H1 (cell line): ENCODE results near the gene ZNF697. TPM values are rescaled to one million over a fixed set of nuclear protein-coding genes. Genes with fewer than 3 reads are reported as not detected.

ENCODE experiments used
- CTCF ChIA-PET: fragments of 300-600 bp; sonication (Branson Sonifier 250); formaldehyde crosslinking; loops from one replicate; lab custom pipeline; 2021; ENCODE audit not compliant: partially characterized antibody; lab: Charles Lee
- POLR2A ChIA-PET: fragments of 300-600 bp; sonication (Branson Sonifier 250); formaldehyde crosslinking; loops from one replicate; lab custom pipeline; 2021; ENCODE audit warnings: inconsistent platforms; ENCODE audit not compliant: partially characterized antibody; lab: Charles Lee
- DNase-seq, 2 experiments: peaks; one replicate each; pipeline versions ENCODE4 v3.0.0 to v3.0.0-alpha.2; 2010 to 2022; ENCODE audit warnings: low spot score in 2 of 2, low read depth in 1 of 2, mixed read lengths in 1 of 2
- FAIRE-seq: peaks from 2 replicates; lab custom pipeline; 2011; peaks lifted over from hg19 to GRCh38; lab: Jason Lieb, UNC
- H2AFZ ChIP-seq: 2 replicates; pipeline ENCODE4 v1.8.1; 2012; ENCODE audit warnings: low read length, inconsistent platforms
- H2AK5ac ChIP-seq: 2 replicates; pipeline ENCODE4 v1.6.1; 2013; ENCODE audit warnings: low read depth, low read length
- H2BK120ac ChIP-seq: replicated peaks from 2 replicates; pipeline ENCODE3; 2013; ENCODE audit warnings: low read depth, low read length, inconsistent platforms
- H2BK12ac ChIP-seq: 2 replicates; pipeline ENCODE4 v1.6.1; 2013; ENCODE audit warnings: low read depth, low read length
- H2BK15ac ChIP-seq: 2 replicates; pipeline ENCODE4 v1.6.1; 2013; ENCODE audit warnings: low read length
- H2BK20ac ChIP-seq: 2 replicates; pipeline ENCODE4 v1.6.1; 2013; ENCODE audit warnings: low read length
- H2BK5ac ChIP-seq: 2 replicates; pipeline ENCODE4 v1.6.1; 2013; ENCODE audit warnings: low read depth, low read length
- H3K14ac ChIP-seq: 2 replicates; pipeline ENCODE4 v1.6.1; 2013; ENCODE audit warnings: inconsistent platforms; ENCODE audit not compliant: insufficient read length
- H3K18ac ChIP-seq: 2 replicates; pipeline ENCODE4 v1.6.1; 2013; ENCODE audit warnings: low read length; ENCODE audit errors: extremely low read depth
- H3K23ac ChIP-seq: 2 replicates; pipeline ENCODE4 v1.6.1; 2013; ENCODE audit warnings: inconsistent platforms; ENCODE audit not compliant: insufficient read length
- H3K23me2 ChIP-seq: 2 replicates; pipeline ENCODE4 v1.6.1; 2013; ENCODE audit warnings: low read depth, low read length
- H3K27ac ChIP-seq: 2 replicates; pipeline ENCODE4 v1.6.1; 2011; ENCODE audit warnings: low read depth, low read length, inconsistent platforms
- H3K27me3 ChIP-seq, 4 experiments: replicated peaks in 1 of 4; 1 replicate in 1 of 4; 2 replicates in 3 of 4; pipeline versions ENCODE4 v1.6.1 to v1.8.1; 2011 to 2013; ENCODE audit warnings: low read length in 3 of 4, mild to moderate bottlenecking in 3 of 4, inconsistent platforms in 2 of 4, mixed read lengths in 2 of 4, moderate library complexity in 1 of 4; ENCODE audit not compliant: control insufficient read depth in 3 of 4, insufficient read depth in 3 of 4; ENCODE audit errors: extremely low read depth in 1 of 4
- H3K36me3 ChIP-seq, 4 experiments: 2 replicates each; pipeline versions ENCODE4 v1.6.1 to v1.8.1; 2011 to 2013; ENCODE audit warnings: mild to moderate bottlenecking in 4 of 4, low read length in 3 of 4, moderate library complexity in 2 of 4, control low read depth in 1 of 4, inconsistent platforms in 1 of 4; ENCODE audit not compliant: insufficient read depth in 4 of 4, control insufficient read depth in 2 of 4
- H3K4ac ChIP-seq: replicated peaks from 2 replicates; pipeline ENCODE3; 2013; ENCODE audit warnings: low read length, low read depth, mixed read lengths, inconsistent platforms; ENCODE audit not compliant: insufficient read length
- H3K4me1 ChIP-seq, 4 experiments: replicated peaks in 1 of 4; 1 replicate in 1 of 4; 2 replicates in 3 of 4; pipeline versions ENCODE4 v1.6.1 to v1.8.1; 2011 to 2013; ENCODE audit warnings: low read length in 3 of 4, inconsistent platforms in 2 of 4, mixed read lengths in 1 of 4; ENCODE audit not compliant: insufficient read depth in 4 of 4, control insufficient read depth in 3 of 4
- H3K4me2 ChIP-seq, 2 experiments: 2 replicates each; pipeline versions ENCODE4 v1.6.1 to v1.8.1; 2011 to 2013; ENCODE audit warnings: low read depth in 2 of 2, low read length in 2 of 2, control low read depth in 1 of 2, inconsistent platforms in 1 of 2, mild to moderate bottlenecking in 1 of 2; ENCODE audit not compliant: insufficient read depth in 1 of 2
- H3K4me3 ChIP-seq, 4 experiments: fragments of 200-600, 300-600 bp in 1 of 4; sonication (generic), shearing (Covaris generic), sonication (Bioruptor Twin) in 1 of 4; 2 replicates each; pipeline versions ENCODE4 v1.5.1 to v1.8.1; 2011 to 2016; ENCODE audit warnings: low read length in 4 of 4, low read depth in 3 of 4, control low read depth in 2 of 4, inconsistent platforms in 2 of 4, mild to moderate bottlenecking in 2 of 4, mixed read lengths in 1 of 4, moderate library complexity in 1 of 4; ENCODE audit not compliant: insufficient read depth in 2 of 4; ENCODE audit errors: extremely low read depth in 1 of 4
- H3K56ac ChIP-seq: replicated peaks from 2 replicates; pipeline ENCODE3; 2013; ENCODE audit warnings: low read depth, mild to moderate bottlenecking, mixed read lengths, low read length, inconsistent platforms; ENCODE audit not compliant: insufficient read length
- H3K79me1 ChIP-seq: 2 replicates; pipeline ENCODE4 v1.6.1; 2013; ENCODE audit warnings: low read depth, low read length, control low read depth
- H3K79me2 ChIP-seq, 2 experiments: 2 replicates each; pipeline versions ENCODE4 v1.6.1 to v1.8.1; 2012 to 2013; ENCODE audit warnings: low read length in 2 of 2, mild to moderate bottlenecking in 2 of 2, inconsistent platforms in 1 of 2; ENCODE audit not compliant: insufficient read depth in 2 of 2, control insufficient read depth in 1 of 2
- H3K9ac ChIP-seq, 4 experiments: replicated peaks in 1 of 4; 1 replicate in 1 of 4; 2 replicates in 3 of 4; pipeline versions ENCODE4 v1.6.1 to v1.8.1; 2011 to 2013; ENCODE audit warnings: low read depth in 3 of 4, low read length in 3 of 4, control low read depth in 2 of 4, mild to moderate bottlenecking in 2 of 4, moderate library complexity in 2 of 4, inconsistent platforms in 1 of 4; ENCODE audit errors: extremely low read depth in 1 of 4
- H3K9me3 ChIP-seq, 2 experiments: 2 replicates each; pipeline versions ENCODE4 v1.6.1 to v1.8.1; 2012 to 2013; ENCODE audit warnings: mild to moderate bottlenecking in 2 of 2, moderate library complexity in 2 of 2, control low read depth in 1 of 2, inconsistent platforms in 1 of 2, low read depth in 1 of 2, low read length in 1 of 2, mixed read lengths in 1 of 2; ENCODE audit not compliant: insufficient read depth in 2 of 2
- H4K20me1 ChIP-seq, 2 experiments: replicated peaks in 1 of 2; 2 replicates each; pipeline versions ENCODE3 to v1.8.1; 2011 to 2013; ENCODE audit warnings: inconsistent platforms in 2 of 2, low read length in 2 of 2, mild to moderate bottlenecking in 1 of 2; ENCODE audit not compliant: insufficient read depth in 2 of 2, control insufficient read depth in 1 of 2
- H4K5ac ChIP-seq: 2 replicates; pipeline ENCODE4 v1.6.1; 2013; ENCODE audit warnings: low read length, low read depth, mixed read lengths, inconsistent platforms; ENCODE audit not compliant: insufficient read length
- H4K8ac ChIP-seq: 2 replicates; pipeline ENCODE4 v1.8.0; 2013; ENCODE audit warnings: mild to moderate bottlenecking, moderate library complexity, low read length, inconsistent platforms; ENCODE audit not compliant: insufficient read depth; ENCODE audit errors: extremely low read depth
- H4K91ac ChIP-seq: replicated peaks from 2 replicates; pipeline ENCODE3; 2013; ENCODE audit warnings: low read length, mixed read lengths, inconsistent platforms; ENCODE audit not compliant: insufficient read length
- ASH2L ChIP-seq: fragments of 200-600, 300-600 bp; sonication (generic); IDR thresholded peaks from one replicate; pipeline ENCODE4 v1.7.1; 2017; ENCODE audit warnings: low read length
- SIRT6 ChIP-seq: IDR thresholded peaks from one replicate; pipeline ENCODE4 v1.7.1; 2012; ENCODE audit warnings: low read length, inconsistent platforms
- WGBS, 2 experiments: shearing (Covaris generic) in 1 of 2; methylation state at CpG; one replicate each; pipeline versions ENCODE4 v1.1.6 to v1.1.7; 2013 to 2015; ENCODE audit warnings: low lambda C conversion rate in 2 of 2, mixed read lengths in 2 of 2, inconsistent platforms in 1 of 2, low coverage in 1 of 2, missing lambda C conversion rate in 1 of 2; ENCODE audit not compliant: insufficient replicate concordance in 2 of 2, insufficient coverage in 1 of 2, insufficient read length in 1 of 2; ENCODE audit errors: extremely low coverage in 1 of 2, missing lambda C conversion rate in 1 of 2; 5-methylcytosine and 5-hydroxymethylcytosine counted together
- polyA plus RNA-seq, 7 experiments: library from polyadenylated mRNA; depleted of rRNA in 3 of 7; stranded (reverse) in 5 of 7; unstranded in 2 of 7; fragments of >200 nt in 5 of 7; fragments of 200-250 nt in 2 of 7; gene quantifications; 1 replicate in 5 of 7; 2 replicates in 1 of 7; 4 replicates in 1 of 7; pipeline versions ENCODE4 v1.2.1 to v1.2.3, GENCODE V29; 2011 to 2013; ENCODE audit warnings: missing spikeins in 2 of 7, mixed read lengths in 2 of 7
- total RNA-seq: library from RNA; stranded (reverse); fragmentation: NEBNext Ultra II Directional; extraction: Animal tissue kit (Norgen Biotek cat#: 25700); gene quantifications from 2 replicates; pipeline ENCODE4 v1.2.1, GENCODE V29; 2021

ZNF697 gene
- total and polyA plus RNA-seq, 2 of the 8 experiments (the other 6 are each of a cell fraction or from before 2014, with no cell fraction given) = 5.6 to 18.3 TPM

GRCh38 chr1:119617751-119618691, 30.0 kb downstream of the ZNF697 start:
- Histone ChIP-seq H3K36me3 (peaks cover 0 to 6% (median 3%) of the 10 kb centered on the region in 4 experiments; a peak in 4 of 8 replicates), H4K5ac (no peak overlapping the region), H3K27me3 (no peaks in the 10 kb centered on the region), H3K4me2 (no peak overlapping the region), H4K20me1 (peaks cover 0 to 9% of the 10 kb centered on the region in 2 experiments), H3K4me1 (peaks cover 0 to 9% (median 3%) of the 10 kb centered on the region in 4 experiments; a peak in 5 of 7 replicates), H2BK20ac (no peak overlapping the region), H4K8ac (no peak overlapping the region), H3K9me3 (no peaks in the 10 kb centered on the region; a peak in 1 of 4 replicates), H3K4me3 (no peak overlapping the region), H3K23ac (no peak overlapping the region), H2BK120ac (no peak overlapping the region), H2BK12ac (no peak overlapping the region), H3K4ac (no peak overlapping the region), H2AK5ac (no peak overlapping the region), H2BK5ac (no peak overlapping the region), H4K91ac (no peak overlapping the region), H3K9ac (no peak overlapping the region), H3K27ac (no peak overlapping the region), H3K56ac (no peak overlapping the region), H3K18ac (no peak overlapping the region), H2AFZ (no peak overlapping the region), H3K14ac (no peak overlapping the region), H3K79me2 (no peaks in the 10 kb centered on the region), H3K23me2 (no peaks in the 10 kb centered on the region), H2BK15ac (no peak overlapping the region), H3K79me1 (no peaks in the 10 kb centered on the region; the same call in 1 of the 2 replicates)
- FAIRE-seq (no peak), DNase-seq (peak in 1 of 2 experiments; percentile 37)
- ChIA-PET CTCF (interaction anchor here (0.8 to 29.8 kb wide), 8 partner anchors 10 to 125 kb away, joined by 3 to 786 read pairs (median 4); partner anchors contain the start of gene ZNF697), POLR2A (interaction anchor here (0.6 to 9.1 kb wide), 7 partner anchors 11 to 226 kb away, joined by 3 to 40 read pairs (median 7); partner anchors contain the start of genes PHGDH and ZNF697)
- WGBS, 2 experiments = 82% methylated on average over 5 of the region's 5 CpGs; no CpG with 5 or more reads in 1 of the 2 experiments
- TF ChIP-seq ASH2L (no peak), SIRT6 (no peak)
